HL-60/S4 treated with phorbol 12-myristate 13-acetate at 8.2 ng/mL for 4 days and 3 days (cell line): ENCODE measurements around the gene USB1.

Experiments
- in situ Hi-C: fragments of 300-500 bp; cut with MboI; formaldehyde crosslinking; loops from 2 replicates; pipeline ENCODE4 v1.15.0; 2022; ENCODE audit warnings: low sequenced_read_pairs

Gene USB1

GRCh38 chr16:57994361-57994760 lies 6.8 kb upstream of the USB1 start:
- in situ Hi-C loops, result no loop called here

GRCh38 chr16:57994778-57995177 lies 6.4 kb upstream of the USB1 start:
- in situ Hi-C loops, result no loop called here

GRCh38 chr16:57995721-57996405 lies 5.3 kb upstream of the USB1 start:
- in situ Hi-C loops, result no loop called here

GRCh38 chr16:57996406-57997175 lies 4.6 kb upstream of the USB1 start:
- in situ Hi-C loops, result no loop called here

GRCh38 chr16:57997176-57997527 lies 4.1 kb upstream of the USB1 start:
- in situ Hi-C loops, result no loop called here

- in situ Hi-C loops, result no loop called here
These were observed 3.5 kb upstream of the USB1 start for GRCh38 chr16:57997528-57998265.

- in situ Hi-C loops, result no loop called here
These were observed 2.7 kb upstream of the USB1 start for GRCh38 chr16:57998486-57998885.

- in situ Hi-C loops, result no loop called here
These were observed 2.2 kb upstream of the USB1 start for GRCh38 chr16:57998992-57999365.

GRCh38 chr16:57999366-57999970 lies 1.7 kb upstream of the USB1 start:
- in situ Hi-C loops, result no loop called here

- in situ Hi-C loops, result loop anchor here (5.0 kb wide), 1 partner anchor 103 kb away; no protein-coding TSS in a partner anchor
These were observed 1.1 kb upstream of the USB1 start, which contains the start of gene ZNF319 for GRCh38 chr16:57999971-58000705. Gene ZNF319 (minus strand): TSS chr16:58000672. CDS start chr16:57998265, 2,407 bp downstream.

GRCh38 chr16:58001781-58002415 lies 691 bp downstream of the USB1 start:
- in situ Hi-C loops, result loop anchor here (5.0 kb wide), 1 partner anchor 105 kb away; no protein-coding TSS in a partner anchor

GRCh38 chr16:58002416-58002800 lies 1.2 kb downstream of the USB1 start:
- in situ Hi-C loops, result loop anchor here (5.0 kb wide), 1 partner anchor 105 kb away; no protein-coding TSS in a partner anchor

GRCh38 chr16:58002936-58003335 lies 1.7 kb downstream of the USB1 start:
- in situ Hi-C loops, result loop anchor here (5.0 kb wide), 1 partner anchor 106 kb away; no protein-coding TSS in a partner anchor

GRCh38 chr16:58004736-58005135 lies 3.5 kb downstream of the USB1 start:
- in situ Hi-C loops, result loop anchor here (5.0 kb wide), 1 partner anchor 107 kb away; no protein-coding TSS in a partner anchor

GRCh38 chr16:58009856-58010416 lies 8.7 kb downstream of the USB1 start:
- in situ Hi-C loops, result no loop called here

- in situ Hi-C loops, result no loop called here
These were observed 9.7 kb downstream of the USB1 start for GRCh38 chr16:58010886-58011285.

GRCh38 chr16:58011652-58012051 lies 10.4 kb downstream of the USB1 start:
- in situ Hi-C loops, result no loop called here

- in situ Hi-C loops, result no loop called here
These were observed 11.3 kb downstream of the USB1 start for GRCh38 chr16:58012481-58012880.

GRCh38 chr16:58013201-58013956 lies 12.2 kb downstream of the USB1 start:
- in situ Hi-C loops, result no loop called here
